ENCODE results near the gene CYP2A6.
"Not testable (repeated sequence)": the region's sequence is repeated elsewhere in the genome, so short reads cannot be mapped to it uniquely, and the experiment has no call there.

CYP2A6 gene, protein sequence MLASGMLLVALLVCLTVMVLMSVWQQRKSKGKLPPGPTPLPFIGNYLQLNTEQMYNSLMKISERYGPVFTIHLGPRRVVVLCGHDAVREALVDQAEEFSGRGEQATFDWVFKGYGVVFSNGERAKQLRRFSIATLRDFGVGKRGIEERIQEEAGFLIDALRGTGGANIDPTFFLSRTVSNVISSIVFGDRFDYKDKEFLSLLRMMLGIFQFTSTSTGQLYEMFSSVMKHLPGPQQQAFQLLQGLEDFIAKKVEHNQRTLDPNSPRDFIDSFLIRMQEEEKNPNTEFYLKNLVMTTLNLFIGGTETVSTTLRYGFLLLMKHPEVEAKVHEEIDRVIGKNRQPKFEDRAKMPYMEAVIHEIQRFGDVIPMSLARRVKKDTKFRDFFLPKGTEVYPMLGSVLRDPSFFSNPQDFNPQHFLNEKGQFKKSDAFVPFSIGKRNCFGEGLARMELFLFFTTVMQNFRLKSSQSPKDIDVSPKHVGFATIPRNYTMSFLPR

DNA sequence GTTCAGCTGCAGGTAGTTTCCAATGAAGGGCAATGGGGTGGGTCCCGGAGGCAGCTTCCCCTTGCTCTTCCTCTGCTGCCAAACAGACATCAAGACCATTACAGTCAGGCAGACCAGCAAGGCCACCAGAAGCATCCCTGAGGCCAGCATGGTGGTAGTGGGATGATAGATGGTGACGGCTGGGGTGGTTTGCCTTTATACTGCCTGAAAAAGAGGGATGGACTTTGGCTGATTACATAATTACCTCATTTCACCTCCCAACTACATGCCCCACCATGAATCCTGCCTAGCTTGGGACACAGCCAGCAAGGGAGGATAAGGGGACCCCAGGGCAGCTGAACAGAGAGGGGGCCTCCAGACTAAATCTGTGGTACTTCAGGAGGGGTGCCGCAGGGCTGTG is at the start of gene CYP2A6:
Gene CYP2A6, minus strand, starts transcription at position 171 of the 400 bp plus-strand sequence. Its CDS starts 21 bp downstream, at position 150.
- DNase-seq (ENCODE audit: low spot score): not testable (repeated sequence)

DNA sequence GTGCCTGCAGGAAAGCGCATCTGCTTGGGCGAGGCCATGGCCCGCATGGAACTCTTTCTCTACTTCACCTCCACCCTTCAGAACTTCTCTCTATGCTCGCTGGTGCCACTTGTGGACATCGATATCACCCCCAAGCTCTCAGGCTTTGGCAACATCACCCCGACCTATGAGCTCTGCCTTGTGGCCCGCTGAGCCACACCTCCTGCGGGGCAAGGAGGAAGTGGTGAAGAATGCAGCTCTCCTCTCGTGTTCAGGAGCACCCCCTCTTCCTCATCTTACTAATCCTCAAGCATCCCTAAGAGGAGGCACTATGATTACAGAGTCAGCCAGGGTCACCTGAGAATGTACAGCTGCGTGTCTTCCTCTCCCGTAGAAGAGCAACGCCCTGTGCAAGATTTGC is 49.7 kb upstream of the CYP2A6 start:
- DNase-seq (ENCODE audit: low spot score): not testable (repeated sequence)

DNA sequence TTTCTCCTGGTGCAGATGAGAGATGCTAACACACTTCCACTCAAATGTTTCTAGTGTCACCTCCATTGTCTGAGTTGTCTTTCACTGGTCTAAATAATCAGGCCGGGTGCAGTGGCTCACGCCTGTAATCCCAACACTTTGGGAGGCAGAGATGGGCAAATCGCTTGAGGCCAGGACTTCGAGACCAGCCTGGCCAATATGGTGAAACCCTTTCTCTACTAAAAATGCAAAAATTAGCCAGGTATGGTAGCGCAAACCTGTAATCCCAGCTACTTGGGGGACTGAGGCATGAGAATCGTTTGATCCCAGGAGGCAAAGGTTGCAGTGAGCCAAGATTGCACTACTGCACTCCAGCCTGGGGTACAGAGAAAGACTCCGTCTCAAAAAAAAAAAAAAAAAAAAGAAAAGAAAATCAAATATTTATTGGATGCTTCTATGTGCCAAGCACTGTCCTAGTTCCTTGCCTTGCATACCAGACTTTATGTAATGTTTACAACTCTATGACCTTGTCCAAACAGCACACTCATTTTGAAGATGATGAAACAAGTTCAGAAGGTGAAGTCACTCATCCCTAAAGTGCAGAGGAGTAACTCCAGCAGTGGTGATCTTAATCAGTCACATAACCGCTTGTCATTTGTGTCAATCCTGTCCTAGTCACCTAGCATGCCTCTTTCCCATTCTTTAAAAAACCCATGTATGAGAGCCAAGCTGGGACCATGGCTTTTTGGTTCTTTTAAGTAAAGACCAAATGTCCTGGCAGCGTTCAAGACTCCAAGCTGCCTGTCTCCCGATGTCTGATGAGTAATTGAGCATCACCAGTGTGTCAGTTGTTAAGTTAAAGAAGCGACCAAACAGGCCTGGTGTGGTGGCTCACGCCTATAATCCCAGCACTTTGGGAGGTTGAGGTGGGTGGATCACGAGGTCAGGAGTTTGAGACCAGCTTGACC is 46.9 kb upstream of the CYP2A6 start:
- DNase-seq (ENCODE audit: low spot score): not testable (repeated sequence)

DNA sequence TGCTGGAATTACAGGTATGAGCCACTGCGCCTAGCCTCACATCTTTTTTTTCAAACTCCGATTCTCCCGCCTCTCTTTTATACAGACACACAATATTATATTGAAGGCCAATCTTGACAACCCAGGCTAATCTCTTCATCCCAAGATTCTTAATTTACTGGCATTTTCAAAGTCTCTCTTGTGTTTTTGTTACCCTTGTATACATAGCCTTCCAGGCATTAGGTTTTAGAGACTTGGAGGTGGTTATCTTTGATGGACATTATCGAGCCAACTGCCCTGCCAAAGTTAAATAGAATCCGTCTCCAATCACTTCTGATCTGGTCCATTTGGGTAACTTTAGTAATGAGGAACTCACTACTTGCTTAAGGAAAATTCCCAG is 46.2 kb upstream of the CYP2A6 start:
- DNase-seq (ENCODE audit: low spot score): no peak

DNA sequence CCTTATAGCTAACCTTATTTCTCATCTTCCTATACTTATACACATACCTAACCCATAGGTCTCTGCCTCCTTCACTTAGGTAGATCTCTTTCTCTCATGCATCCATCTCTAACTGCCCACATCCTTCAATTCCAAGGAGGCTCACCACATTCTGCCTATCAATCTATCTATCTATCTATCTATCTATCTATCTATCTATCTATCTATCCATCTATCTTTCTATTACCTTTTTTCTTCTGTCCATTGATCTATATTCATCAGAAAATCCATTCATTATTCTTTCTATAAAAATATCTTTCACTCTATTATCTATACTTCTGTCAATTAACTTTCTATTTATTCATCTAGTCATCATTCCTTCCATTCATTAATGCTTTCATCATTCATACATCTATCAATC is 42.9 kb upstream of the CYP2A6 start:
- no peak for DNase-seq (ENCODE audit: low spot score)

DNA sequence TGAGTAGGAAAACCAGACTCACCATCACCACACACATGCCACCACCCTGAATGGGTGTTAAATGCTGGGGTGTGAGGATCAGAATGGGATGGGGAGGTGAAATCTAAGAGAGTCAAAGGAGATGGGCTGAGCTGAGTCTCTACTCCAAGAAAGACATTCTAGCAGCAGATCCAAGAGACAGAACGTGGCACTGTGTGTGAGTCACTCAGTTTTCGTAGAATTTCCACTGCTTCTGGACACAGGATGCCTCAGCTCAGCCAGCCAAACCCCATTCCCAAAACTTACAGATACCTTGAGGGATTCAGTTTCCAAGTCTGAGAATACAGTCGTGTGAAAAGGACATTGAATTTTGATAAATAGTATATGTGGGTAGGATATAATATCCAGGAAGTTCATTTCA is 39.1 kb upstream of the CYP2A6 start:
- no peak for DNase-seq (ENCODE audit: low spot score)

DNA sequence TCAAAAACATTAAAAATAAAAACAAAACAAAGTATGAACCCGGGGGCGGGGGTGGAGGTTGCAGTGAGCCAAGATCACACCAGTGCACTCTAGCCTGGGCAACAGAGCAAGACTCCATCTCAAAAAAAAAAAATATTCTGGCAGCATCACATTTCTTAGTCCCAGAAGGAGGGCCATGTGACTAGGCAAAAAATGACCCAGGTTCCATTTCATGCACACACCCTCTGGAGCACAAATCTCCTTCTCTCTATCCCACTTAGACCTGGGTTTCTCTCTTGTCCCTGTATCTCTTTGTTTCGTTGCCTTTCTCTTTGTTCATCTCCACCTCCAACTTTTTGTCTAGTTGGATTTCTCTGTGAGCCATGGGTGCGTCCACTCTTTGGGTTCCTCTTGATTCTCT is 37.9 kb upstream of the CYP2A6 start:
- no peak for DNase-seq (ENCODE audit: low spot score)

DNA sequence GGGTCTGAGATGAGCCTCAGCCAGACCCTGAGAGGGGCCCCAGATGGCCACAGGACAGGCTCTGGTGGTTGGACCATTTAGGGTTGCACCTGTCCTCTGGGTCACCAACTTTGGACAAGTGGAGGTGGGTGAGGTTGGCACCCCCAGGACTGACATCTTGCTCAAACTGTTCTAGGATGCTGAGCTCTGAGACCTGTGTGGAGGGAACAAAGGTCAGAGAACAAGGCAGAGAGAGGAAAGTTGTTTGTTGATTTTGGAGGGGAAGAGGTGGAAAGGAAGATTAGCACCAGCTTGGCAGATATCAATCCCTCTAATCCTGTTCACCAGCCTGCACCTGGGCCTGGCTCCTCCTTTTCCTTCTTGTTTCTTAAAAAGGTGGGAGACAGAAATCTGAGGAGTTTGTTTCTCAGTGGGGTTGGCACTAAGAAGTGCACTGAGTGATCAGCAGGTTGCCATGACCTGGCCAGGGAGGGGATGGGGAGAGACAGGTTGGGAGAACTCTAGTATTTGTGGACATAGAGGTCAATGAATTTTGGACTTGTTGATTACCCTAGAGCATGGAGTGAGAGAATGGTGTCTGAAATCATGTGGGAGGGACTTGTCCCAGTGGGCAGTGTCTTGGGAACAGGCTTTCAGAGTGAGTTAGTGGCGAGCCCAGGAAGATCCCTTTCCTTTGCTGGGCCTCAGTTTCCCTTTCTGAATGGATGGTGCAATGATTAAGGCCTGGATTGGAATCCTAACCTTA is 34.1 kb upstream of the CYP2A6 start:
- DNase-seq (ENCODE audit: low spot score): not testable (repeated sequence)

DNA sequence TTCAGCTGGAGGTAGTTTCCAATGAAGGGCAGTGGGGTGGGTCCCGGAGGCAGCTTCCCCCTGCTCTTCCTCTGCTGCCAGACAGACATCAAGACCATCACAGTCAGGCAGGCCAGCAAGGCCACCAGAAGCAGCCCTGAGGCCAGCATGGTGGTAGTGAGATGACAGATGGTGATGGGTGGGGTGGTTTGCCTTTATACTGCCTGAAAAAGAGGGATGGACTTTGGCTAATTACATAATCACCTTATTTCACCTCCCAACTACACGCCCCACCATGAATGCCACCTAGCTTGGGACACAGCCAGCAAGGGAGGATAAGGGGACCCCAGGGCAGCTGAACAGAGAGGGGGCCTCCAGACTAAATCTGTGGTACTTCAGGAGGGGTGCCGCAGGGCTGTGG is 31.8 kb upstream of the CYP2A6 start, which contains the start of gene CYP2A7:
Gene CYP2A7, minus strand, starts transcription at position 170 of the 400 bp plus-strand sequence. Its CDS starts 21 bp downstream, at position 149.
- DNase-seq (ENCODE audit: low spot score): not testable (repeated sequence)

DNA sequence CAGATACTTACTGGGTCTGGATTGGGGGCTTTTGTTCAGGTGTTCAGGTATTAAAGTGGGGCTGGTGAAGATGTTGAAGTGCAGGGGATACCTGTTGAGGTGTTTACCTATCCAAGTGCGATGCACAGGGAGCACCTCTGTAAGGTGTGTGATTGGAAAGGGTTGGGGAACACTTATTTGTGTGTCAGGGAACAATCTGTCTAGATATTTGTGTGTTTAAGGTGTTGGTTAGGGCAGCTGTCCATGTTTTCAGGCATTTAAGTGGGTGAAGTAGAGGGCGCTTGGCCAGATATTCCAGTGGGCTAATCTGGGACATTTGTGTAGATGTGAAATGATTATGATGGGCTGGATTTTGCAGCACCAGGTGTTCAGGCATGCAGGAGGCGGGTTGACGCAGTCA is 29.1 kb upstream of the CYP2A6 start:
- not testable (repeated sequence) for DNase-seq (ENCODE audit: low spot score)

DNA sequence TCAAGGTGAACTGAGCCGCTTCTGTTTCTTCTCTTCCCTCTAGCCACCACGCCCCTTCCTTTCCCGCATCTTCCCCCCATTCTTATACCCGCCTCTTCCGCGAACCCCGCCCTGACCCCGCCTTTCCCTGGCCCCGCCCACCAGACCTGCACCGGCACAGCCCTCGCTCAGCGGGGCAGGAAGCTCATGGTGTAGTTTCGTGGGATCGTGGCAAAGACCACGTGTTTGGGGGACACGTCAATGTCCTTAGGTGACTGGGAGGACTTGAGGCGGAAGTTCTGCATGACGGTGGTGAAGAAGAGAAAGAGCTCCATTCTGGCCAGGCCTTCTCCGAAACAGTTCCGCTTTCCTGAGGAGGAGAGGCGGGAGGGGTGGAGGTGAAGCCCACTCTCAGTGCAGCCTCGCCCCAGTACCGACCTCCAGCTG is 25.3 kb upstream of the CYP2A6 start:
- peak; percentile 83 for DNase-seq (ENCODE audit: low spot score)

DNA sequence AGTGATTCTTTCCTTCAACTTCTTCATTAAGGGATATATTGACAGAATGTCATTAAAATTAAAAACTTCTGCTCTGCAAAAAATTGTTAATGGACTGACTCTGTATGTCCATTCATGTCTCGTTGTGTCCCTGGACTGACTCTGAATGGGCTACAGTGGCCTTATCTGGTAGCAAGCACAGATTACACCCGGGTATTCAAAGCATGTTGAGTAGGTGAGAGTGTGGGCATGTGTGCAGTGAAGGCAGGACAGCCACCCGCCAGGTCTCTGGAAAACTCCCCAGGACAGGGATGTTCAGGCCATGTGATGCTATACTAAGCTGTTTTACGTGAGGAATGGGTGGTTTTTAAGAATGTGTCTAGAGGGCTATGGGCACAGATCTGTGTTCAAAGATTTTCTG is 24.6 kb upstream of the CYP2A6 start:
- not testable (repeated sequence) for DNase-seq (ENCODE audit: low spot score)

DNA sequence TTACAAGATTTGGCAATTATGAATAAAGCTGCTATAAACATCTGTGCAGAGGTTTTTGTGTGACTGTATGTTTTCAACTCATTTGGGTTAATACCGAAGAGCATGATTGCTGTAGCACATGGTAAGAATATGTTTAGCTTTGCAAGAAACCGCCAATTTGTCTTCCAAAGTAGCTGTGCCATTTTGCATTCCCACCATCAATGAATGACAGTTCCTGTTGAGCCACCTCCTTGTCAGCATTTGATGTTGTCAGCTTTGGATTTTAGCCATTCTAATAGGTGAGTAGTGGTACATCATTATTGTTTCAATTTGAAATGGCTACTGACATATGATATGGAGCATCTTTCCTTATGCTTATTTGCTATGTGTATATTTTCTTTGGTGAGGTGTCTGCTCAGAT is 23.6 kb upstream of the CYP2A6 start:
- DNase-seq (ENCODE audit: low spot score): not testable (repeated sequence)

DNA sequence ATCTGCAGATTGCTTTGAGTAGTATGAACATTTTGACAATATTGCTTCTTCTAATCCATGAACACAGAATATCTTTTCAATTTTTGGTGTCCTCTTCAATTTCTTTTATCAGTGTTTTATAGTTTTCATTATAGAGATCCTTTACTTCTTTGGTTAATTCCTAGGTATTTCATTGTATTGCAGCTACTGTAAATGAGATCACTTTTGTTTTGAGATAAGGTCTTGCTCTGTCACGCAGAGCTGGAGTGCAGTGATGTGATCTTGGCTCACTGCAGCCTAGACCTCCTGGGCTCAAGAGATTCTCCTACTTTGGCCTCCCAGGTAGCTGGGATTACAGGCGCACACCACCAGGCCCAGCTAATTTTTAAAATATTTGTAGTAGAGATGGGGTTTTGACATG is 22.0 kb upstream of the CYP2A6 start:
- DNase-seq (ENCODE audit: low spot score): no peak

DNA sequence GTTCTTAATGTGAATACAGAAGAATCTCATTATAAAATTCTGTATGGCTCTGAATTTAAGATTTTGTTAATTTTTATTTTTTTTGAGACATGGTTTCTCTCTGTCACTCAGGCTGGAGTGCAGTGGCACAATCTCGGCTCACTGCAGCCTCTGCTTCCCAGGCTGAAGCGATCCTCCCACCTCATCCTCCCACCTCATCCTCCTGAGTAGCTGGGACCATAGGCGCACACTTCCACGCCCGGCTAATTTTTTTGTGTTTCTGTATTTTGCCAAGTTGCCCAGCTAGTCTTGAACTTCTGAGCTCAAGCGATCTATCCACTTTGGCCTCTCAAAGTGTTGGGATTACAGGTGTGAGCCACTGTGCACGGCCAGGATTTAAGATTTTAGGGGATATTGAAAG is 17.5 kb upstream of the CYP2A6 start:
- DNase-seq (ENCODE audit: low spot score): no peak

DNA sequence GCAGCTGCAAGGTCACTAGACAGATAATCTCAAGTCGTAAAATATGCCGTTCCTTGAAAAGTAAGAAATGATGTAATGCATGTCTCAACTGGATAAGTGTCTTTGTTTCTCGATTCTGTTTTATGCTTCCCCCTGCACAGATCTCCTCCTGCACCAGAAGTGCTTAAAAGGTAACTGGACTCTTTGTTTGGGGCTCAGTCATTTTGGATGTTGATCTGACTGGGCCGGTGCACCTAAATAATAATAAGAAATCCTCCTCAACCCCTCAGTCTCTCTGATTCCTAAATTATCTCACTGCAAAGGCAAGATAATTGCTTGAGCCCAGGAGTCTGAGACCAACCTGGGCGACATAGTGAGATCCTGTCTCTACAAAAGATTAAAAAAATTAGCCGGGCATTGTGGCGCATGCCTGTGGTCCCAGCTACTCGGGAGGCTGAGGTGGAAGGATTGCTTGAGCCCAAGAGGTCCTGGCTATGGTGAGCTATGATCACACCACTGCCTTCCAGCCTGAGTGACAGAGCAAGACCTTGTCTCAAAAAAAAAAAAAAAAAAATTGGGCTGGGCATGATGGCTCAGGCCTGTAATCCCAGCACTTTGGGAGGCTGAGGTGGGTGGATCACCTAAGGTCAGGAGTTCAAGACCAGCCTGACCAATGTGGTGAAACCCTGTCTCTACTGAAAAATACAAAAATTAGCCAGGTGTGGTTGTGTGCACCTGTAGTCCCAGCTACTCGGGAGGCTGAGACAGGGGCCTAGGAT is 14.7 kb upstream of the CYP2A6 start:
- not testable (repeated sequence) for DNase-seq (ENCODE audit: low spot score)

DNA sequence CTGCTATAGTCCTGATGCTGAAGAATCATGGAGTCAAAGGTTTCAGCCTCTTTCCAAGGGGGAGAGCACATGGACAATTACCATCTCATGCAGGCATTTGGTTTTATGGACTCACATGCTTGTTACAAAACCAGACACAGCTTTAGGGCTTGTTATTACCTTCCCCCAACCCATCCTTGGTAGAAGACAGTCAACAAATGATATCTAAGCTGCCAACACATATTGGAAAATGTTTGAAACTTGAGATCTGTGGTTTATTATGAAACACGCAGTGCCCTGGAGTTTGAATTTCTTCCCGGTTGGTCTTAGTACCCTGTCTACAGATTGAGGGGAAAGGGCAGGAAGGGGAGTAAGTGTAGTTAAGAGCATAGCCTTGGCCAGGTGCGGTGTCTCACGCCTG is 12.5 kb upstream of the CYP2A6 start:
- no peak for DNase-seq (ENCODE audit: low spot score)

DNA sequence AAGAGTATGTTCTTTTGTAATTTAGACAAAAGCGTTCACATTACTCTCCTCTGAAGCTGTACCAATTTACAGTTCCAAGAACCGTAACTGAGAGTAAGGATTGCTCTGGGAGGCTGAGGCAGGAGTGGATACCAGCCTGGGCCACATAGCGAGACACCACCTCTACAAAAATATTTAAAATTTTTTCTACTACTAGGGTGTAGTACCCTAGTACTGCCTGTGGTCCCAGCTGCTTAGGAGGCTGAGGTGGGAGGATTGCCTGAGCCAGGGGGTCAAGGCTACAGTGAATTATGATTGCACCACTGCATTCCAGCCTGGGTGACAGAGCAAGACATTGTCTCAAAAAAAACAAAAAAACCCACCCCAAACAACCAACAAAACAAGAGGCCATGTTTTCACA is 12.1 kb upstream of the CYP2A6 start:
- no peak for DNase-seq (ENCODE audit: low spot score)

DNA sequence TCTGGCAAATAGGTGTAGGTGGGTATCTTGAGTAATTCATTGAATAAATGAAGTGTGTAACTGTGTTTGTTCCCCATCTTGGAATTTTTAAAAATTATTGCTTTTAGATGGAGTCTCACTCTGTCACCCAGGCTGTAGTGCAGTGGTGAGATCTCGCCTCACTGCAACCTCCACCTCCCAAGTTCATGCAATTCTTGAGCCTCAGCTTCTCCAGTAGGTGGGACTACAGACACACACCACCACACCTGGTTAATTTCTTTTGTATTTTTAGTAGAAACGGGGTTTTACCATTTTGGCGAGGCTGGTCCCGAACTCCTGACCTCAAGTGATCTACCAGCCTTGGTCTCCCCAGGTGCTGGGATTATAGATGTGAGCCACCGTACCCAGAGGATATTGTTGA is 7.9 kb upstream of the CYP2A6 start:
- no peak for DNase-seq (ENCODE audit: low spot score)

DNA sequence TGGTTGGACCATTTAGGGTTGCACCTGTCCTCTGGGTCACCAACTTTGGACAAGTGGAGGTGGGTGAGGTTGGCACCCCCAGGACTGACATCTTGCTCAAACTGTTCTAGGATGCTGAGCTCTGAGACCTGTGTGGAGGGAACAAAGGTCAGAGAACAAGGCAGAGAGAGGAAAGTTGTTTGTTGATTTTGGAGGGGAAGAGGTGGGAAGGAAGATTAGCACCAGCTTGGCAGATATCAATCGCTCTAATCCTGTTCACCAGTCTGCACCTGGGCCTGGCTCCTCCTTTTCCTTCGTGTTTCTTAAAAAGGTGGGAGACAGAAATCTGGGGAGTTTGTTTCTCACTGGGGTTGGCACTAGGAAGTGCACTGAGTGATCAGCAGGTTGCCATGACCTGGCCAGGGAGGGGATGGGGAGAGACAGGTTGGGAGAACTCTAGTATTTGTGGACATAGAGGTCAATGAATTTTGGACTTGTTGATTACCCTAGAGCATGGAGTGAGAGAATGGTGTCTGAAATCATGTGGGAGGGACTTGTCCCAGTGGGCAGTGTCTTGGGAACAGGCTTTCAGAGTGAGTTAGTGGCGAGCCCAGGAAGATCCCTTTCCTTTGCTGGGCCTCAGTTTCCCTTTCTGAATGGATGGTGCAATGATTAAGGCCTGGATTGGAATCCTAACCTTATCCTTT is 2.4 kb upstream of the CYP2A6 start:
- DNase-seq (ENCODE audit: low spot score): not testable (repeated sequence)

Data from iPS-NIHi11 (cell line).